NCI-H2029 (cell line): ENCODE results near the gene KCNJ6.
A peak's percentile ranks its signal among the peaks of the same experiment; 100 is the strongest.

Source experiments
- DNase-seq: peaks from one replicate; lab custom pipeline; 2025; lab: John Stamatoyannopoulos, UW

Gene KCNJ6

GRCh38 chr21:37904856-37905255 is 11.4 kb downstream of the KCNJ6 start:
- DNase-seq = peak; percentile 1

GRCh38 chr21:37903396-37903795 is 12.9 kb downstream of the KCNJ6 start:
- DNase-seq = no peak

GRCh38 chr21:37899146-37899545 is 17.1 kb downstream of the KCNJ6 start:
- DNase-seq = no peak

- DNase-seq = no peak
Measured at GRCh38 chr21:37896788-37897187, 19.5 kb downstream of the KCNJ6 start.

- DNase-seq = no peak
Measured at GRCh38 chr21:37891972-37892371, 24.3 kb downstream of the KCNJ6 start.

GRCh38 chr21:37888659-37889058 is 27.6 kb downstream of the KCNJ6 start:
- no peak for DNase-seq

- DNase-seq = no peak
Measured at GRCh38 chr21:37886726-37887299, 29.4 kb downstream of the KCNJ6 start.

- no peak for DNase-seq
Measured at GRCh38 chr21:37886120-37886519, 30.1 kb downstream of the KCNJ6 start.

GRCh38 chr21:37878946-37879660 is 37.2 kb downstream of the KCNJ6 start:
- DNase-seq = peak; percentile 19

GRCh38 chr21:37877888-37878684 is 38.2 kb downstream of the KCNJ6 start:
- no peak for DNase-seq

GRCh38 chr21:37877171-37877570 is 39.1 kb downstream of the KCNJ6 start:
- no peak for DNase-seq

- no peak for DNase-seq
Measured at GRCh38 chr21:37876561-37876960, 39.7 kb downstream of the KCNJ6 start.

- DNase-seq = no peak
Measured at GRCh38 chr21:37874904-37875780, 41.1 kb downstream of the KCNJ6 start.

- DNase-seq = no peak
Measured at GRCh38 chr21:37874481-37874880, 41.8 kb downstream of the KCNJ6 start.

GRCh38 chr21:37873655-37874054 is 42.6 kb downstream of the KCNJ6 start:
- no peak for DNase-seq

GRCh38 chr21:37871121-37871862 is 45.0 kb downstream of the KCNJ6 start:
- DNase-seq = no peak

- no peak for DNase-seq
Measured at GRCh38 chr21:37870221-37870620, 46.0 kb downstream of the KCNJ6 start.

- DNase-seq = no peak
Measured at GRCh38 chr21:37869661-37870060, 46.6 kb downstream of the KCNJ6 start.

GRCh38 chr21:37868446-37869295 is 47.6 kb downstream of the KCNJ6 start:
- no peak for DNase-seq

GRCh38 chr21:37866027-37866426 is 50.2 kb downstream of the KCNJ6 start:
- DNase-seq = no peak
